H9 (cell line): ENCODE measurements around the gene MICAL3. TPM values are rescaled to one million over a fixed set of nuclear protein-coding genes. Genes with fewer than 3 reads are reported as not detected.

Source experiments
- DNase-seq: peaks from one replicate; pipeline ENCODE4 v3.0.0-alpha.2; 2017
- H2AFZ ChIP-seq: one replicate; pipeline ENCODE4 v1.6.1; 2013; ENCODE audit warnings: mild to moderate bottlenecking, low read length, control low read depth, moderate library complexity
- H2AK5ac ChIP-seq: 2 replicates; pipeline ENCODE4 v1.6.1; 2013; ENCODE audit warnings: low read length, control low read depth, mixed read lengths; ENCODE audit not compliant: insufficient read length
- H2BK120ac ChIP-seq: one replicate; pipeline ENCODE4 v1.6.1; 2013; ENCODE audit warnings: low read depth, mild to moderate bottlenecking, low read length, control low read depth, inconsistent platforms; ENCODE audit not compliant: poor library complexity, severe bottlenecking
- H2BK12ac ChIP-seq: 2 replicates; pipeline ENCODE4 v1.6.1; 2013; ENCODE audit warnings: low read length, control low read depth, mixed read lengths, low read depth; ENCODE audit not compliant: insufficient read length
- H2BK15ac ChIP-seq: 2 replicates; pipeline ENCODE4 v1.6.1; 2013; ENCODE audit warnings: low read depth, low read length, control low read depth
- H2BK20ac ChIP-seq: one replicate; pipeline ENCODE4 v1.6.1; 2013; ENCODE audit warnings: low read depth, mild to moderate bottlenecking, low read length, control low read depth, inconsistent platforms; ENCODE audit not compliant: poor library complexity, severe bottlenecking
- H2BK5ac ChIP-seq: 2 replicates; pipeline ENCODE4 v1.6.1; 2013; ENCODE audit warnings: low read length, control low read depth, mixed read lengths; ENCODE audit not compliant: insufficient read length
- H3K14ac ChIP-seq: 2 replicates; pipeline ENCODE4 v1.6.1; 2013; ENCODE audit warnings: low read length, control low read depth; ENCODE audit not compliant: insufficient read depth
- H3K18ac ChIP-seq: 2 replicates; pipeline ENCODE4 v1.6.1; 2013; ENCODE audit warnings: low read depth, mild to moderate bottlenecking, mixed read lengths, low read length, control low read depth; ENCODE audit not compliant: insufficient read length
- H3K23ac ChIP-seq: 2 replicates; pipeline ENCODE4 v1.6.1; 2013; ENCODE audit warnings: low read length, control low read depth, mixed read lengths, low read depth; ENCODE audit not compliant: insufficient read length
- H3K23me2 ChIP-seq: 2 replicates; pipeline ENCODE4 v1.6.1; 2013; ENCODE audit warnings: low read depth, mild to moderate bottlenecking, mixed read lengths, low read length, control low read depth; ENCODE audit not compliant: insufficient read length, poor library complexity, severe bottlenecking
- H3K27ac ChIP-seq: 2 replicates; pipeline ENCODE4 v1.5.1; 2013; ENCODE audit warnings: low read length, control low read depth, mixed read lengths, low read depth; ENCODE audit not compliant: insufficient read length
- H3K27me3 ChIP-seq: 2 replicates; pipeline ENCODE4 v1.6.1; 2013; ENCODE audit warnings: low read length, control low read depth, inconsistent platforms; ENCODE audit not compliant: insufficient read depth
- H3K4ac ChIP-seq: 2 replicates; pipeline ENCODE4 v1.6.1; 2013; ENCODE audit warnings: low read depth, mild to moderate bottlenecking, control low read depth, inconsistent platforms, low read length, moderate library complexity
- H3K4me1 ChIP-seq: 2 replicates; pipeline ENCODE4 v1.6.1; 2013; ENCODE audit warnings: low read length, control low read depth, inconsistent platforms; ENCODE audit not compliant: insufficient read depth
- H3K4me2 ChIP-seq: 2 replicates; pipeline ENCODE4 v1.6.1; 2013; ENCODE audit warnings: low read length, control low read depth, mixed read lengths; ENCODE audit not compliant: insufficient read length, insufficient read depth
- H3K56ac ChIP-seq: 2 replicates; pipeline ENCODE4 v1.6.1; 2013; ENCODE audit warnings: low read depth, mild to moderate bottlenecking, mixed read lengths, low read length, control low read depth; ENCODE audit not compliant: insufficient read length
- H3K79me1 ChIP-seq: 2 replicates; pipeline ENCODE4 v1.6.1; 2013; ENCODE audit warnings: low read depth, mild to moderate bottlenecking, moderate library complexity, low read length, control low read depth, inconsistent platforms; ENCODE audit not compliant: insufficient read depth, poor library complexity, severe bottlenecking
- H3K79me2 ChIP-seq: 2 replicates; pipeline ENCODE4 v1.6.1; 2013; ENCODE audit warnings: low read length, control low read depth, inconsistent platforms; ENCODE audit not compliant: insufficient read depth
- H3K9ac ChIP-seq: 2 replicates; pipeline ENCODE4 v1.6.1; 2013; ENCODE audit warnings: low read length, control low read depth, mixed read lengths; ENCODE audit not compliant: insufficient read length; ENCODE audit errors: extremely low read depth
- H3K9me3 ChIP-seq: one replicate; pipeline ENCODE4 v1.6.1; 2013; ENCODE audit warnings: low read depth, low read length, inconsistent platforms; ENCODE audit not compliant: control insufficient read depth
- H3T11ph ChIP-seq: one replicate; pipeline ENCODE4 v1.6.1; 2013; ENCODE audit warnings: mild to moderate bottlenecking, low read length, control low read depth, inconsistent platforms
- H4K20me1 ChIP-seq: one replicate; pipeline ENCODE4 v1.6.1; 2013; ENCODE audit not compliant: control insufficient read depth, insufficient read length, insufficient read depth
- H4K5ac ChIP-seq: 2 replicates; pipeline ENCODE4 v1.6.1; 2013; ENCODE audit warnings: low read depth, mild to moderate bottlenecking, mixed read lengths, low read length, control low read depth; ENCODE audit not compliant: insufficient read length
- H4K8ac ChIP-seq: replicated peaks from 2 replicates; pipeline ENCODE4 v1.6.1; 2013; ENCODE audit warnings: low read length, control low read depth, mixed read lengths, low read depth; ENCODE audit not compliant: insufficient read length
- H4K91ac ChIP-seq: 2 replicates; pipeline ENCODE4 v1.6.1; 2013; ENCODE audit warnings: low read depth, mild to moderate bottlenecking, moderate library complexity, mixed read lengths, low read length, control low read depth; ENCODE audit not compliant: insufficient read length
- H3K27ac Mint-ChIP-seq, 3 experiments: 2 replicates in 2 of 3; 3 replicates in 1 of 3; pipeline ENCODE4 v1.8.0; 2020 to 2021; ENCODE audit warnings: mixed read lengths in 3 of 3, mild to moderate bottlenecking in 1 of 3, moderate library complexity in 1 of 3
- H3K27me3 Mint-ChIP-seq: 2 replicates; pipeline ENCODE4 v1.8.0; 2021; ENCODE audit warnings: low read depth, mild to moderate bottlenecking, moderate library complexity, mixed read lengths
- H3K36me3 Mint-ChIP-seq, 3 experiments: 2 replicates in 2 of 3; 3 replicates in 1 of 3; pipeline ENCODE4 v1.8.0; 2020 to 2021; ENCODE audit warnings: low read depth in 3 of 3, mixed read lengths in 3 of 3; ENCODE audit not compliant: insufficient read depth in 1 of 3
- H3K4me1 Mint-ChIP-seq, 2 experiments: 2 replicates each; pipeline ENCODE4 v1.8.0; 2020; ENCODE audit warnings: mixed read lengths in 2 of 2
- H3K4me3 Mint-ChIP-seq, 2 experiments: 2 replicates in 1 of 2; 3 replicates in 1 of 2; pipeline ENCODE4 v1.8.0; 2020 to 2021; ENCODE audit warnings: mild to moderate bottlenecking in 2 of 2, mixed read lengths in 2 of 2, moderate library complexity in 1 of 2
- H3K9me3 Mint-ChIP-seq, 2 experiments: 2 replicates in 1 of 2; 3 replicates in 1 of 2; pipeline ENCODE4 v1.8.0; 2020; ENCODE audit warnings: mild to moderate bottlenecking in 2 of 2, mixed read lengths in 2 of 2, moderate library complexity in 1 of 2
- CTCF ChIP-seq: fragments of 200-600 bp; sonication (generic); conservative IDR thresholded peaks from 3 replicates; pipeline ENCODE4 v1.8.0; 2021; ENCODE audit warnings: antibody characterized with exemption, mild to moderate bottlenecking
- WGBS: extraction: QIAGEN DNeasy Blood & Tissue Kit; methylation state at CpG from one replicate; pipeline ENCODE4 v1.1.7; 2013; ENCODE audit warnings: missing lambda C conversion rate, low lambda C conversion rate, mixed read lengths; ENCODE audit not compliant: insufficient read length; ENCODE audit errors: extremely low coverage; 5-methylcytosine and 5-hydroxymethylcytosine counted together
- total RNA-seq: library from RNA; stranded (reverse); gene quantifications from 2 replicates; pipeline ENCODE4 v1.2.1, GENCODE V29; 2021

The MICAL3 gene
- total RNA-seq, 1 experiment from 2014 or later = 50.2 TPM

- Histone ChIP-seq H3K9ac (no peak overlapping the region), H4K91ac (no peak overlapping the region), H2BK20ac (no peak overlapping the region), H3K79me1 (no peaks in the 10 kb centered on the region), H3K27ac (no peak overlapping the region), H3K9me3 (no peaks in the 10 kb centered on the region), H3K56ac (no peak overlapping the region), H3K4me1 (no peaks in the 10 kb centered on the region), H2AK5ac (no peak overlapping the region), H4K8ac (no peak overlapping the region), H3K14ac (no peak overlapping the region), H3K18ac (no peak overlapping the region), H3T11ph (no peak overlapping the region), H2BK120ac (no peak overlapping the region), H3K23me2 (no peaks in the 10 kb centered on the region), H3K23ac (no peak overlapping the region), H2BK12ac (no peak overlapping the region), H4K20me1 (no peaks in the 10 kb centered on the region), H4K5ac (no peak overlapping the region), H2AFZ (no peak overlapping the region), H3K27me3 (no peaks in the 10 kb centered on the region), H3K4ac (no peak overlapping the region), H3K4me2 (no peak overlapping the region), H3K79me2 (no peaks in the 10 kb centered on the region), H2BK15ac (no peak overlapping the region), H2BK5ac (no peak overlapping the region)
- no peaks in the 10 kb centered on the region for H3K9me3 Mint-ChIP-seq
- H3K36me3 Mint-ChIP-seq = peaks cover 0 to 4% (median 0%) of the 10 kb centered on the region in 3 experiments; a peak in 5 of 7 replicates
- peak; percentile 49 for TF ChIP-seq CTCF
- H3K4me1 Mint-ChIP-seq = peaks cover 11 to 14% of the 10 kb centered on the region in 2 experiments
- H3K27ac Mint-ChIP-seq = peak overlapping the region in 1 of 3 experiments; percentile 27; a peak in 1 of 7 replicates
- DNase-seq = peak; percentile 58
- H3K4me3 Mint-ChIP-seq = no peak overlapping the region
- no peaks in the 10 kb centered on the region for H3K27me3 Mint-ChIP-seq
- WGBS = no CpG with 5 or more reads among the region's 32 CpGs
These were observed 235.6 kb downstream of the MICAL3 start for GRCh38 chr22:17788528-17789378.
